Stimulated activated CD8-positive, alpha-beta memory T cell treated with anti-CD3 and anti-CD28 coated beads, Interleukin-2, amount 100 ng/mL, for 48 hours (primary cell): ENCODE results near the gene ZNF653.
A peak's percentile ranks its signal among the peaks of the same experiment; 100 is the strongest.

Experiments
- DNase-seq, 2 donors: peaks; one replicate each; pipeline ENCODE4 v3.0.0-alpha.2; 2020; ENCODE audit warnings: low read depth in 2 of 2

The ZNF653 gene, protein sequence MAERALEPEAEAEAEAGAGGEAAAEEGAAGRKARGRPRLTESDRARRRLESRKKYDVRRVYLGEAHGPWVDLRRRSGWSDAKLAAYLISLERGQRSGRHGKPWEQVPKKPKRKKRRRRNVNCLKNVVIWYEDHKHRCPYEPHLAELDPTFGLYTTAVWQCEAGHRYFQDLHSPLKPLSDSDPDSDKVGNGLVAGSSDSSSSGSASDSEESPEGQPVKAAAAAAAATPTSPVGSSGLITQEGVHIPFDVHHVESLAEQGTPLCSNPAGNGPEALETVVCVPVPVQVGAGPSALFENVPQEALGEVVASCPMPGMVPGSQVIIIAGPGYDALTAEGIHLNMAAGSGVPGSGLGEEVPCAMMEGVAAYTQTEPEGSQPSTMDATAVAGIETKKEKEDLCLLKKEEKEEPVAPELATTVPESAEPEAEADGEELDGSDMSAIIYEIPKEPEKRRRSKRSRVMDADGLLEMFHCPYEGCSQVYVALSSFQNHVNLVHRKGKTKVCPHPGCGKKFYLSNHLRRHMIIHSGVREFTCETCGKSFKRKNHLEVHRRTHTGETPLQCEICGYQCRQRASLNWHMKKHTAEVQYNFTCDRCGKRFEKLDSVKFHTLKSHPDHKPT

DNA sequence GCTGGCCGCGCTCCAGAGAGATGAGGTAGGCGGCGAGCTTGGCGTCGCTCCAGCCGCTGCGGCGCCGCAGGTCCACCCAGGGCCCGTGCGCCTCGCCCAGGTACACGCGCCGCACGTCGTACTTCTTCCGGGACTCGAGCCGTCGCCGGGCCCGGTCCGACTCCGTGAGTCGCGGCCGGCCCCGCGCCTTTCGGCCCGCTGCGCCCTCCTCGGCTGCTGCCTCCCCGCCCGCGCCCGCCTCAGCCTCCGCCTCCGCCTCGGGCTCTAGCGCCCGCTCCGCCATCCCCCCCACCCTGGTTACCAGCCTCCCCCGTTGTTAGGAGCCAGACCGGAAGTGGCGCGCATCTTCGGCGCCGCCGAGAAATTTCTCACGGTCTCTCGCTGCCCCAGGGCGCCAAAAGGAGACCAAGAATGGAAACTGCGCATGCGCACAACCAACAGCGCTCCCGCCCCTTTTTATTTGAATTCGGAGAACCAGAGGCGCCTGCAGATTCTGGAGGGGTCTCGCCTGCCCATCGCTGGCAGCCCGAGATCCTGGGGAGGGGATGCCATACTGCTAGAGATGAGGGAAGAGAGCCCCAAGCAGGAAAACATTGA lies at the start of gene ZNF653:
Gene ZNF653 (minus strand): TSS at position 336 of the 597 bp plus-strand sequence. CDS start 53 bp downstream, at position 283.
- peak; percentile 87 to 90 for DNase-seq

DNA sequence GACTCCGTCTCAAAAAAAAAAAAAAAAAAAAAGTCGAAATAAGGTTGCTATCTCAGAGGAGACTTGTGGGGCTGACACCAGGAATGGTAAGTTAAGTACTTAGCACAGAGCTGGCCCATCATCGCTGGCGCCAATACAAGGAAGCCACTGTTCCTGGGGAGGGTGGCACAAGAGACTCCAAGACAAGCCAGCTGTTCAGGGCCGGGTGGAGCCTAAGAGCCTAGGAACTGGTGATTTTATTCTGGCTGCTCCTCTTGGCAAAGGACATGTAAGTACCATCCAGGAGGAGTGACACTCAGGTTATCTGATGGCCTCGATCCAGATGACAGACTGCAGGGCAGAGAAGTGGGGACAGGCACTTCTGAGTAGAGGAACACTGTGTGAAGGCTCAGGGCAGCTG lies 49.6 kb upstream of the ZNF653 start:
- no peak for DNase-seq

DNA sequence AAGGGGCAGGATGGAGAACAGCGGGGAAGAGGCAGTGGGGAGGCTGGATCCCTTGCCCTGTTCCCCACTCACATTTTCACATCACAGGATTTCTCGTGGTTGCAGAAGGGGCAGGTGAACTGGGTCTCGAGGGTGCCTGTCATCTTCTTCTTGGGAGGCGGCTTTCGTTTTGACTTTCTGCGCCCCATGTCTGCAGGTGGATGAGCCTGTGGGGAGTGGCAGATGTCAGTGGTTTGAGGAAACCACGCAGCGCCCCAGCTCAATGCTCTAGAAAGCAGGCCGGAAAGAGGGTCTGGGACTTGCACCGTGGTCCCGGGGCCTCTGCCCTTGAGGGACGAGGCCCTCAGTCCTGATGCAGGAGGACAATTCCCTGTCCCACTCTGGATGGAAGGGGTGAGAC lies 48.5 kb upstream of the ZNF653 start:
- no peak for DNase-seq

DNA sequence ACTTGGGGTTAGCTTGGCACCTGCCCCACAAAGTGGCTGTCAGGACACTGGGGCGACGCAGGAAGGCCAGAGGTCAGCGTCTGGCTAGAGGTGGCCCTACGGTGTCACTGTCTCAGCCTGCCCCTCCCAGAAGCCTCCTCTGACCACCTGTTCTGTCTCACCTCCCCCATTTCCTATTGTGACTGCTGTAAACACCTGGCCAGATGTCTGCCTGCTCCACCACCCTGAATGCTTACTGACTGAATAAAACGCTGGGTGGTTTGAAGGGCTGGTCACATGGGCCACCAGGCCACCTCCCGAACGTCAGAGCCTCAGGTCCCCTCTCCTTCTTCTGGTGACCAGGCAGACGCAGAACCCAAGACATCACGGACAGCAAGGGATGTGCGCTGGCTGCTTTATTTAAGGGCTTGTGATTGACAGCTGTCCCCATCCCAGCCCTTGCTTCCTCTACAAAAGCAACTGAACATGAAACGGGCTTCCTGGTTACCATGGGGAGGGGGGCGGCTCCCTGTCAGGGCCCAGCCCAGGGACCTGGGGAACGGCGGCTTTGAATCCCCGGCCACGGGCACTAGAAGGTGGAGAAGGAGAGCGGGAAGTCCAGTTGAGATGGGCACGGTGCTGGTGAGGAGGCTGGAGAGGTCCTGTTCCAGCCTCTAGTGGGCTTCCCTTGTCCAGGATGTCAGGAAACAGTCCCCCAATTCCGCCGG lies 47.2 kb upstream of the ZNF653 start:
- DNase-seq: no peak

DNA sequence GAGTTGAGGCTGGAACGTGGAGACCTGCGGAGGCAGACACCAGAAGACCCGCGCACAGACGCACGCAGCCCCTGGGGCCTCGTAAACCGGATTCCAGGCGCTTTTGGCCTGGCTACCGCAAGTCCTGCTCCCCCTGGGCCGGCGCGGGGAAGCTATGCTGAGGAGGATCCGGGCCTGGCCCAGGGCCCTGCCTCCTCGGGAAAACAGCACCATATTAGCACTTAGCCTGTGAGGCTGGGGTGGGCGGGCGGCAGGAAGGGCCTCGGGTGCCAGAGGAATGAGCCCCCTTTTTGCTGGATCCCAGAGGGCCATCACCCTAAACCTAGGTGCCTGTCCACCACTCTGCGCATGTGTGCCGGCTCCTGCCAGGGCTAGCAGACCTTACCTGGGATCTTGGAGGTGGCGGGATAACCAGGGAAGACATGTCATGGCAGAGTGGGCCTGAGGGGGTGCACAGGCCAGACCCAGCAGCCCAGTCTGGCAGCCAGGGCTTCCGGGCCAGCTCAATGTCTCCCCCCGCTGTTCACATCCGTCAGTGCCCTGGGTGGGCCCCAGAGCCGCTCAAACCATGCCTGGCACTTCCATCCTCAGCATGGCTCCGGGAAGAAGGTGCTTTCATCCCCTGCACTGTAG lies 46.1 kb upstream of the ZNF653 start:
- DNase-seq: no peak

DNA sequence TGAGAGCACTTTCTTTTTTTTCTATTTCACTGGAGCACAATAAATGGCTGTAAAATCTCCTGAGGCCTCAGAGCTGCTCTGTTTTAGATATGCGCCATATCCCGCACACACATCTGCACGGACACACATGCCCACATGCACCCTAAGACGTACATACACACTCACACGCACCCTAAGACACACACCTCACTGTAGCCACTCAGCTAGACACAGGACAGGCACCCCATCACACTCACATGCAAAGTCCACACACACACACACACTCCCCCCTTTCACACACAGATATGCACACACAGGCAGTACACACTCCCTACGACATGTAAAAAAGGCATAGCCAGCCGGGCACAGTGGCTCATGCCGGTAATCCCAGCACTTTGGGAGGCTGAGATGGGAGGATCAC lies 44.6 kb upstream of the ZNF653 start:
- DNase-seq: no peak

DNA sequence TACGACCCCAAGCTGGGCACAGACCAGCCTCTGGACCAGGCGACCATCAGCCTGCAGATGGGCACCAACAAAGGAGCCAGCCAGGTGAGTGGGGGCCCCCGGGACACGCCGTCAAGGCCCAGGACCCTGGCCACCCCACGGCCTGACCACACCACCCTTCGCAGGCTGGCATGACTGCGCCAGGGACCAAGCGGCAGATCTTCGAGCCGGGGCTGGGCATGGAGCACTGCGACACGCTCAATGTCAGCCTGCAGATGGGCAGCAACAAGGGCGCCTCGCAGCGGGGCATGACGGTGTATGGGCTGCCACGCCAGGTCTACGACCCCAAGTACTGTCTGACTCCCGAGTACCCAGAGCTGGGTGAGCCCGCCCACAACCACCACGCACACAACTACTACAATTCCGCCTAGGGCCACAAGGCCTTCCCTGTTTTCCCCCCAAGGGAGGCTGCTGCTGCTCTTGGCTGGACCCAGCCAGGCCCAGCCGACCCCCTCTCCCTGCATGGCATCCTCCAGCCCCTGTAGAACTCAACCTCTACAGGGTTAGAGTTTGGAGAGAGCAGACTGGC lies 43.8 kb upstream of the ZNF653 start:
- DNase-seq: no peak

DNA sequence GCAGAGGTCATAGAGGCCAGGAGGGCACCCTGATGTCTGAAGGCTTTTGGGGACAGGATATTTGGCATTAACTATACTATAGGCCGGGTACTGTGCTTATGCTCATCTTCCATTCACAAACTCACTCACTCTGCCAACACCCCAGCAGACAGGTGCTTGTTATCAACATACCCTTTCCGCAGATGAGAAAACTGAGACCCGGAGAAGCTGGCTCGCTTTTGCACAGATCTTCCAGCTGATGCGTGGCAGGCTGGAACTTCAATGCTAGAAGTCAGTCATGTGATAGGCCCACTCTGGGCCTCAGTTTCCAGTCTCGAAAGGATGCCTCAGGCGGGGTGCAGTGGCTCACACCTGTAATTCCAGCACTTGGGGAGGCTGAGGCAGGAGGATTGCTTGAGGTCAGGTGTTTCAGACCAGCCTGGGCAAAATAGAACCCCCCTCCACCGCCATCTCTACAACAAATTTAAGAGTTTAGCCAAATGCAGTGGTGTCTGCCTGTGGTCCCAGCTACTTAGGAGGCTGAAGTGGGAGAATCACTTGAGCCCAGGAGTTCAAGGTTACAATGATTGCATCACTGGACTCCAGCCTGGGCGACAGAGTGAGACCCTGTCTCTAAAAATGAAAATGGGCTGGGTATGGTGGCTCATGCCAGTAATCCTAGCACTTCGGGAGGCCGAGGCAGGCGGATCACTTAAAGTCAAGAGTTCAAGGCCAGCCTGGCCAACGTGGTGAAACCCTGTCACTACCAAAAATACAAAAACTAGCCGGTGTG lies 42.5 kb upstream of the ZNF653 start:
- no peak for DNase-seq

DNA sequence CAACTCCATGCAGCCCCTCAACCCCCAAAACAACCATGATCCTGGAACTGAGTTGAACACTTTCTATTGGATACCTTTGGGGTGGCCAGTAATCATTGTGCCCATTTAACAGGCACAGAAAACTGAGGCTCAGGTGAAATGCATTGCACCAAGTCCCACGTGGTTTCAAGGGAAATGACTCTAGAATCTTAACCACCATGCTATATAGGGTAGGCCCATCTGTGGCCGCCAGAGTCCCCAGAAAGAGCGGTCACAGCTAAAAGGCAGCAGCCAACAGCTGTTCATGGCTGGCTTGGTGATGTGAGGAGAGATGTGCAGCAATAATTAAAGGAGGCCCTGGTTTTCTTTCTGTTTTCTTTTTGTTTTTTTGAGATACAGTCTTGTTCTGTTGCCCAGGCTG lies 35.6 kb upstream of the ZNF653 start:
- DNase-seq: no peak

DNA sequence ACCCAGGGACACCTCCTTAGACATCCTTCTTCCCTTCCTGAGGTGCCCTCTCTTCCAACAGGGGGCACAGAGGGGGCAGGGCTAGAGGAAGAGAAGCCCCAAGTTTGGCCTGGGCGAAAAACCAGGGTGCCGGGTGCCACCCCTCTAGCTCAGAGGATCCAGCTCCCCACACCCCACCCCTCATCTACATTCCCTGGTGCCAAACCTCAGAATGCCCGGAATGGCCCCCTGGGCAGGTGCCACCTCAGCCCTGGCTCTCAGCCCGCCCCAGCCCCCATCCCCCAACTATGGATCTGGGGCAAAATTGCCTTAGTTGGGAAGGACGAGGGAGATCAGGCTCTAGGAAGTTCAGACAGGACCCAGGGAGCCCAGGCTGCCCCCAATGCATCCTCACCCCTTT lies 35.0 kb upstream of the ZNF653 start:
- DNase-seq: no peak

DNA sequence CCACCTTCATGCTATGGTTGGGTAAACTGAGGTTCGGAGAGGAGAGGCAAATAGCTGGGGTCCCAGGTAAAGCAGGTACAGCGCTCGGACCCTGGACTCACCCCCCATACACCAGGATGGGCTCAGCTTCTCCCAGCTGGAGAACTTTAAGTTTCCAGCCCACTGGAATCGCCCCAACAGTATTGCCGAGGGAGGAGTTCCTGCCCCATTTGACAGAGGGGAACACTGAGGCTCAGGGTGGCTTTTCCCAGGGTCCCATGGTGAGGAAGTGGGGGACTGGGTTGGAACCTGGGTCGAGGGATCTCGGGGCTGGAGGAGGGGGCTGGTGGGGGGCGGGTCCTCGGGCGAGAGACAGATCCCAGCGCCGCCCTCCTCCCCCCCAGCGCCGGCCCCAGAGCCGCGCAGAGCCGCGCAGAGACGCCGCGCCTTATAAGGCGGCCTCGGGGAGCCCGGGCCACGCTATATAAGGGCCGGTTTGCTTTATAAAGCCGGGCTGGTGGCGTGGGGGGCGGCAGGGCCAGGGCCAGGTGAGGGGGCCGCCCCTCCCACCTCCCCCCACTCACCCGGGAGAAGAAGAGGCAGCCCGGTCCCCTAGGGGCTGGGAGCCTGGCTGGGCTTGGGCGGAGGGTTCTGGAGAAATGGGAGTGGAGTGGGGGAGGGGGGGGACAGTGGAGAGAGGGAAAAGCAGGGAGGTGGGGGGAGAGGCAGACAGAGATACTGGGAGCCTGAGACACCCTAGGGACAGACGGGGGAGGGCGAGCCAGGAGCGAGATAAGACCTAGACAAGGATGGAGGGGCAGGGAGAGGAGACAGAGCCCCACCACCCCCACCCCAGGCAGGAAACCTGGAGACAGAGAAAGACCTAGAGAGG lies 34.1 kb upstream of the ZNF653 start:
- DNase-seq: no peak

DNA sequence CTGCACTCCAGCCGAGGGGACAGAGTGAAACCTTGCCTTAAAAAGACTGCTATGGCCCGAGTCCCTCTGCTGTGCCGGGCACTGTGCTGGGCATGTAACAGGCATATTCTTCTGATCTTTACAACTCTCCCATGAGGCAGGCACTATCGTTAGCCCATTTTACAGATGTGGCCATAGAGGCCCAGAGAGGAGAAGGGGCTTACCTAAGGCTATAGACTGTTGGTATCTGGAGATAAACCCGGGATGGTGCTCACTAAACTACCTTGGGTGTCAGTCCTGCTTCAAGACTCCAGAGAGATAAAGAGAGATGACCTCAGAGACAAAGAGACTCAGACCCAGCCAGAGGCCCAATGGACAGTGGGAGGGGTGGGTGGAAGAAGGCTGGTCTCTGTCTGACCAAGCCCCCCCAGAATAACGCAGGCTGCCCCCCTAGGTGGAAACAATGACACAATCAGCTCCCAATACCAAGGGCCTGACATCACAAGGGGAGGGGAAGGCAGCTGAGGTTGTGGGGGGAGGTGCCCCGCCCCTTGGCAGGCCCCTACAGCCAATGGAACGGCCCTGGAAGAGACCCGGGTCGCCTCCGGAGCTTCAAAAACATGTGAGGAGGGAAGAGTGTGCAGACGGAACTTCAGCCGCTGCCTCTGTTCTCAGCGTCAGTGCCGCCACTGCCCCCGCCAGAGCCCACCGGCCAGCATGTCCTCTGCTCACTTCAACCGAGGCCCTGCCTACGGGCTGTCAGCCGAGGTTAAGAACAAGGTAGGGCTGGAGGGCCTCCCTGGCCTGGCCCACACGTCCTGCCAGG lies 32.8 kb upstream of the ZNF653 start, which contains the start of gene CNN1:
Gene CNN1 (plus strand): TSS at position 620 of the 805 bp plus-strand sequence. CDS start 77 bp downstream, at position 697.
- no peak for DNase-seq

DNA sequence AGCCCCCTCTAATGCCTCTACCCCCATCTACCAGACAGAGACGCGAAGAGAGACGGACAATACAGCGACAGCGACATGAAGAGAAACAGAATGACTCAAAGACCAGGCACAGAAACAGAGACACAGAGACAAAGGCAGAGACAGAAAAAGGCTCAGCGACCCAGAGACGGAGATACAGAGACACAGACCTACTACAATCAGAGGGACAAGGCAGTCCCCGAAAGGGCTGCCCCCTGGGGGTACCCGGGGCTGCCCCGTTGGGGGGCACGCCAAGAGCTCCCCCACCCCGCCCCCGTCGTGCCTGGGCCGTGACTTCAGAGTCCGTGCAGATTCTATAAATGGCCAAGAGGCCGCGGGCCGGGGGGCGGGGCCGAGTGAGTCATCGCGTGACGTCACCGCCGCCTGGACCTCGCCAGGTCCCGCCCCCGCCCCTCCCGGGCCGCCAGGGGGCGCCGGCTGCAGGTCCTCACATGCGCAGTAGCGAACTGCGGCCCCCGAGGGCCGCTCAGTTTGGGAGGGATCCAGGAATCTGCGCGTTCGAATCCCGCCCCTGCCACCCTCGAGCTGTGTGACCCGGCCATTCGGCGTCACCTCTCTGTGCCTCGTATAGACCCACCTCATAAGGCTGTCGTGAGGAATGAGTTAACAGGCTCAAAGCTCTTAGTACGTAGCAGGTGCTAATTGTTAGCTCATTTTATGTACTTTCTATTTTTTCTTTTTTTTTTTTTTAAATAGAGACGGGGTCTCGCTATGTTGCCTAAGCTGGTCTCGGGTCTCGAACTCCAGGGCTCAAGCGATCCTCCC lies 30.4 kb upstream of the ZNF653 start:
- DNase-seq: peak; percentile 86 to 91

DNA sequence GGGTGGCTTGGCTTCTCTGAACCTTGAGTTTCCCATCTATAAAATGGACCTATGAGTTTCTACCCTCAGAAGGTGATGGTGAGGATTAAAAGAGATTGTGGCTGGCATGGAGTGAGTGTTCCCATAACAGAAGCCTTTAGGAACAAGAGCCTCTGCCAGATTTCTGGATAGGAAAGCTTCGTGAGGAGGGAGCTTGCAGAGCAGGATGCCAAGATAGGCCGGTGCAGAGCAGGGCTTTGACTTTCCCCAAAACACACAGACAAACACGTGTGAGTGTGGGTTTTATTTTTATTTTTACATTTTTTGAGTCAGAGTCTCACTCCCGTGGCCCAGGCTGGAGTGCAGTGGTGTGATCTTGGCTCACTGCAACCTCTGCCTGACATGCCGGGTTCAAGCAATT lies 29.3 kb upstream of the ZNF653 start:
- DNase-seq: no peak

DNA sequence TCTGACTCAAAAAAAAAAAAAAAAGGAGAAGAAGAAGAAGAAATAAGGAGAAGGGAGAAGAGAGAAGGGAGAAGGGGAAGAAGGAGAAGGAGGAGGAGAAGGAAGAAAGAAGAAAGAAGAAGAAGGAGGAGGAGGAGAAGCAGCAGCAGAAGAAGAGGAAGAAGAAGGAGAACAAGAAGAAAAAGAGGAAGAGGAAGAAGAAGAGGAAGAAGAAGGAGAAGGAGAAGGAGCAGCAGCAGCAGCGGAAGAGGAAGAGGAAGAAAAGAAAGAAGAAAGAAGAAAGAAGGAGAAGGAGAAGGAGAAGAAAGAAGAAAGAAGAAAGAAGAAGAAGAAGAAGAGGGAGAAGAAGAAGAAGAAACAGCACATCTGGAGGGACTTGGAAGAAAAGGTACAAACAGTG lies 28.9 kb upstream of the ZNF653 start:
- DNase-seq: no peak

DNA sequence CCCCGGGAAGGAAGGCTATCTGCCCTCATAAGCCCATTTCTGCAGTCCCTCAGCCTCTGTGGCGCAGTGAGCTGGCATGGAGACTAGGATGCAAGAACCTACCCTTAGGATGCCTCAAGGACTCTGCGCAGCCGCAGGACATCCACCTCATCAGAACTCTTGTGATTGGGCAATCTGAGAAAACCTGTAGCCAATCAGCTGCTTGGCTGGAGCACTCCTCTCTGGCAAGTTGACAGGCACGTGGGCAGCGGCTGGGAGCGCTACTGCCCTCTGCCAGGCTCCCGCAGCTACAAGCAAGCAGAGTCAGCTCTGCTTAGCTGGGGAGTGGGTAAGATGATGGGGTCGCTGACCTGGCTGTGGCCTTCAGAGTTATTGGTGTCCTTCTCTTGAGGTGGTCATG lies 24.8 kb upstream of the ZNF653 start:
- peak in 1 of 2 donors; percentile 51 for DNase-seq

DNA sequence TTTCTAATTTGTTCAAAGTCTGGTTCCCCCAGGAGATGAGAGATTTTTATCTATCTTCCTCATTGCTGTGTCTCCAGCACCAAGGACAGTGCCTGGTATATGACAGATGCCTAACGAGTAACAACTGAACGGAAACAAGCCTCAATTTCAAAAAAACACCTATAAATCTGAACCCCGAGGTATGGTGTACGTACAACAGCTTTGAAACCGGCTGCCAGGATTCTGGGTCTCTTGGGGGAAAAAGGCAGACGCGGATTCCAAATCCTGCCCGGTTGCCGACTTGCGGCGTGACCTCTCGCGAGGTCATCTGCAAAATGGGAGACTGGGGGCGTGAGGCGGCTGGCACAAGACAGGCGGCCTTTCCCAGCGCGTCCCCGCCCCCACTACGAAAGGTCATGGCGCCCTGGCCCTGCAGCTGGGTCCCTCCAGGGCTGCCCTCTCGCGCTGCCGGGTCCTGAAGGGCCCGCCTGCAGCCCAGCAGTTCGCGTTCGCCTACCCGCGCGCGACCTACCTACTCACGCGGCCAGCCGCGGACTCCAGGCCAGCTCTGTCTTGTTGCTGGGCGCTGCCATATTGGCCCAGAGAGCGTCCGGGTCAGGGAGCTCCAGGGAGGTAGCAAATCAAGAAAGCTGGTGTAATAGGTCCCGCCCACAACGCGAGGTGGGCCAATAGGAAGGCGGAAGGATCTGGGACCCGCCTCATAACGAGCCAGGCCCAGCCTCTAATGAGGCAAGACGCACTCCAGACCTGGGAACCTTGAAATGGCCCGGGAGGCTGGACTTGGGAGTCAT lies 23.1 kb upstream of the ZNF653 start, which contains the start of gene ECSIT:
Gene ECSIT (minus strand): TSS at position 584 of the 791 bp plus-strand sequence. CDS start 9,964 bp downstream, outside the sequence.
- peak; percentile 85 to 91 for DNase-seq
